ENCODE measurements around the gene TMEM250.

Gene TMEM250

DNA sequence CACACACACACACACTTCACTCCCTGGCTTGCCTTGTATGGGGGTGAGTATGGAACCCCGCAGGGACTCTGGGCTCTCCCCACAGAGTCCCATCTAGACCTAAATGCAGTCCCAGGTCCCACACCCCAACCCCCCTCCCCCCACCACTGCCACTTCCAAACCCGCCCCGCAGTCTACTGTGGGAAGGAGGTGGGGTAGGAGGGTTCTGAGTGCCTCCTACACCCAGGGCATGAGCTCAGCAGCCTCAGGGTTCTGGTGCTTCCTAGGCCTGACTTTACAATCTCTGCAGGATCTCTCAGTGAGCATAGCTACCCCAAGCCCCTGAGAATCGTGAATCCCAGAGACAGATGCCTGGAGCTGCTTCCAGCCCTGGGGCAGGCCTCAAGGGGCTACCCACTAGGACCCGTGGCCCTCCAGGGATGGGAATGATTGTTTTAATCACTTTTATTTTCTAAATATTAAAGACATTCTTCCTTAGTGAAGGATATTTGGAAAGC, 22.1 kb downstream of the TMEM250 start:
- Histone ChIP-seq H3K4me3 (ENCODE audit: insufficient read length, low read depth) (no peak overlapping the region), H3K4me1 (ENCODE audit: insufficient read depth, insufficient read length) (peaks cover 38% of the 10 kb centered on the region), H3K36me3 (ENCODE audit: insufficient read depth, insufficient read length, low read length) (peaks cover 12% of the 10 kb centered on the region), H3K9ac (ENCODE audit: insufficient read length, low read depth) (peak overlapping the region; percentile 26), H3K27me3 (ENCODE audit: insufficient read depth, insufficient read length) (peaks cover 11% of the 10 kb centered on the region), H3K9me3 (ENCODE audit: insufficient read depth, low read length) (no peaks in the 10 kb centered on the region)
- TF ChIP-seq SUZ12 (IDR thresholded peaks at IDR 0.05; ENCODE audit: extremely low read depth, insufficient read depth, insufficient read length) (no peak), ZNF274 (IDR thresholded peaks at IDR 0.05; ENCODE audit: low read depth, low read length) (no peak), YY1 (IDR thresholded peaks at IDR 0.05; ENCODE audit: insufficient read depth, insufficient read length) (no peak)
- no peak for DNase-seq (ENCODE audit: low read depth, low spot score)

- Histone ChIP-seq H3K4me1 (ENCODE audit: insufficient read depth, insufficient read length) (peaks cover 39% of the 10 kb centered on the region), H3K9me3 (ENCODE audit: insufficient read depth, low read length) (no peaks in the 10 kb centered on the region), H3K4me3 (ENCODE audit: insufficient read length, low read depth) (peak within 1 kb of the TSS; percentile 65), H3K27me3 (ENCODE audit: insufficient read depth, insufficient read length) (peaks cover 11% of the 10 kb centered on the region), H3K9ac (ENCODE audit: insufficient read length, low read depth) (peak within 1 kb of the TSS; percentile 87), H3K36me3 (ENCODE audit: insufficient read depth, insufficient read length, low read length) (peaks cover 12% of the 10 kb centered on the region)
- no peak for TF ChIP-seq SUZ12 (IDR thresholded peaks at IDR 0.05; ENCODE audit: extremely low read depth, insufficient read depth, insufficient read length)
- no peak for TF ChIP-seq ZNF274 (IDR thresholded peaks at IDR 0.05; ENCODE audit: low read depth, low read length)
- no peak for TF ChIP-seq YY1 (IDR thresholded peaks at IDR 0.05; ENCODE audit: insufficient read depth, insufficient read length)
- no peak for DNase-seq (ENCODE audit: low read depth, low spot score)
Observed at GRCh38 chr9:136095070-136096058, 23.3 kb downstream of the TMEM250 start, which contains the start of gene NACC2. Gene NACC2 (minus strand): TSS chr9:136095289. CDS start chr9:136050521, 44,768 bp downstream.

DNA sequence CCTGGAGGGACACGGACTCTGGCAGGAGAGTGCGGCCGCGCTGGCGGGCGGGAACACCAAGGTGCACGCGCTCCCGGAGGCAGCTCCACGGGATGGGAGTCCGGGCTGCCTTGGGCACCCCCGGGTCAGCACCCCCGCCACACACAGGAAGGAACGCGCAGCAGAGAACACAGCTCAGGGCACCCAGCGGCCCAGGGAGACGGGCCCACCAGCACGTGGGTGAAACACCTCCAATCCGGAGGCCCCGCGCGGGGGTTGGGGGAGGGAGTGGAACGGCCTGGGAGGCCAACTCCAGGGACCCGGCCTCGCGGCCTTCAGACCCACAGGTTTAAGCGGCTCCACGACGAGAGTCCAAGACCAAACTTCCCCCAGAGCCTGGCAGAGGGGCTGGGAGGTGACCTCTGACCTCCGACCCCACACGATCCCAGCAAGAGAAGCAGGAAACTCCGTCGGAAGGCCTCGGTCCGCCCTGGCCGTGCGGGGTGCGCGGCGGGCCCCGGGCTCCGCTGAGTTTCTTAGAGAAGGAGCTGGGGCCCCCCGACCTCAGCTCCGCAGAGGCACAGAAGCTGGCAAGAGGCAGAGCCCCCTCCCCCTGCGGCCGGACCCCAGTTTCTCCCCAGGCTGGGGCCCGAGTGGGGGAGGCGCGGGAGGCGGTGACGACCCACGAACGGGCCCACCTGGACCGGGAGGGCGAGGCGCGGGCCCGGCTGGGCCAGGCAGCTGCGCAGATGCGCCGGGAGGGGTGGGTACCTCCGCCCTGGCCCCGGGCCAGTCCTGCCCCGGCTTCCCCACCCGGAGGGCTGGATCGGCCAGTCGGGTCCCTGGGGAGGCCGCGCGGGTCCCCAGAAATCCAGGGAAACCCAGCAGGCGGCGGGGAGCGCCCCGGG, 24.4 kb downstream of the TMEM250 start:
- peak overlapping the region; percentile 65 for H3K4me3 ChIP-seq (ENCODE audit: insufficient read length, low read depth)
- peak overlapping the region; percentile 87 for H3K9ac ChIP-seq (ENCODE audit: insufficient read length, low read depth)
- no peaks in the 10 kb centered on the region for H3K9me3 ChIP-seq (ENCODE audit: insufficient read depth, low read length)
- peaks cover 11% of the 10 kb centered on the region for H3K27me3 ChIP-seq (ENCODE audit: insufficient read depth, insufficient read length)
- peaks cover 44% of the 10 kb centered on the region for H3K4me1 ChIP-seq (ENCODE audit: insufficient read depth, insufficient read length)
- peaks cover 12% of the 10 kb centered on the region for H3K36me3 ChIP-seq (ENCODE audit: insufficient read depth, insufficient read length, low read length)
- no peak for DNase-seq (ENCODE audit: low read depth, low spot score)
- TF ChIP-seq ZNF274 (IDR thresholded peaks at IDR 0.05; ENCODE audit: low read depth, low read length) = no peak
- no peak for TF ChIP-seq SUZ12 (IDR thresholded peaks at IDR 0.05; ENCODE audit: extremely low read depth, insufficient read depth, insufficient read length)
- TF ChIP-seq YY1 (IDR thresholded peaks at IDR 0.05; ENCODE audit: insufficient read depth, insufficient read length) = no peak

- no peak for TF ChIP-seq ZNF274 (IDR thresholded peaks at IDR 0.05; ENCODE audit: low read depth, low read length)
- no peak for TF ChIP-seq YY1 (IDR thresholded peaks at IDR 0.05; ENCODE audit: insufficient read depth, insufficient read length)
- no peak for TF ChIP-seq SUZ12 (IDR thresholded peaks at IDR 0.05; ENCODE audit: extremely low read depth, insufficient read depth, insufficient read length)
- H3K9me3 ChIP-seq (ENCODE audit: insufficient read depth, low read length) = no peaks in the 10 kb centered on the region
- H3K9ac ChIP-seq (ENCODE audit: insufficient read length, low read depth) = peak overlapping the region; percentile 87
- peaks cover 46% of the 10 kb centered on the region for H3K4me1 ChIP-seq (ENCODE audit: insufficient read depth, insufficient read length)
- H3K36me3 ChIP-seq (ENCODE audit: insufficient read depth, insufficient read length, low read length) = peaks cover 12% of the 10 kb centered on the region
- no peak for DNase-seq (ENCODE audit: low read depth, low spot score)
- peaks cover 11% of the 10 kb centered on the region for H3K27me3 ChIP-seq (ENCODE audit: insufficient read depth, insufficient read length)
- H3K4me3 ChIP-seq (ENCODE audit: insufficient read length, low read depth) = peak overlapping the region; percentile 65
Observed at GRCh38 chr9:136093346-136093986, 25.2 kb downstream of the TMEM250 start.

- H3K4me1 ChIP-seq (ENCODE audit: insufficient read depth, insufficient read length) = peaks cover 54% of the 10 kb centered on the region
- peaks cover 11% of the 10 kb centered on the region for H3K27me3 ChIP-seq (ENCODE audit: insufficient read depth, insufficient read length)
- H3K9me3 ChIP-seq (ENCODE audit: insufficient read depth, low read length) = no peaks in the 10 kb centered on the region
- H3K36me3 ChIP-seq (ENCODE audit: insufficient read depth, insufficient read length, low read length) = peaks cover 16% of the 10 kb centered on the region
- no peak overlapping the region for H3K4me3 ChIP-seq (ENCODE audit: insufficient read length, low read depth)
- TF ChIP-seq SUZ12 (IDR thresholded peaks at IDR 0.05; ENCODE audit: extremely low read depth, insufficient read depth, insufficient read length) = no peak
- no peak for TF ChIP-seq ZNF274 (IDR thresholded peaks at IDR 0.05; ENCODE audit: low read depth, low read length)
- no peak for TF ChIP-seq YY1 (IDR thresholded peaks at IDR 0.05; ENCODE audit: insufficient read depth, insufficient read length)
- no peak for DNase-seq (ENCODE audit: low read depth, low spot score)
- peak overlapping the region; percentile 4 for H3K9ac ChIP-seq (ENCODE audit: insufficient read length, low read depth)
Observed at GRCh38 chr9:136092741-136093140, 25.9 kb downstream of the TMEM250 start.

- TF ChIP-seq ZNF274 (IDR thresholded peaks at IDR 0.05; ENCODE audit: low read depth, low read length) (no peak), YY1 (IDR thresholded peaks at IDR 0.05; ENCODE audit: insufficient read depth, insufficient read length) (no peak), SUZ12 (IDR thresholded peaks at IDR 0.05; ENCODE audit: extremely low read depth, insufficient read depth, insufficient read length) (no peak)
- no peak overlapping the region for H3K4me3 ChIP-seq (ENCODE audit: insufficient read length, low read depth)
- peak overlapping the region; percentile 25 for H3K9ac ChIP-seq (ENCODE audit: insufficient read length, low read depth)
- no peak for DNase-seq (ENCODE audit: low read depth, low spot score)
- peaks cover 16% of the 10 kb centered on the region for H3K36me3 ChIP-seq (ENCODE audit: insufficient read depth, insufficient read length, low read length)
- H3K27me3 ChIP-seq (ENCODE audit: insufficient read depth, insufficient read length) = peaks cover 11% of the 10 kb centered on the region
- peaks cover 55% of the 10 kb centered on the region for H3K4me1 ChIP-seq (ENCODE audit: insufficient read depth, insufficient read length)
- no peaks in the 10 kb centered on the region for H3K9me3 ChIP-seq (ENCODE audit: insufficient read depth, low read length)
Observed at GRCh38 chr9:136092353-136092650, 26.4 kb downstream of the TMEM250 start.

Data from NT2/D1 (cell line).